Mucosa of stomach (tissue), 1 donor: ENCODE measurements around the gene MXD4.
A peak's percentile ranks its signal among the peaks of the same experiment; 100 is the strongest.
"Not testable (repeated sequence)": the region's sequence is repeated elsewhere in the genome, so short reads cannot be mapped to it uniquely, and the experiment has no call there.

Experiments used
- H3K27me3 ChIP-seq: one replicate; pipeline ENCODE4 v1.7.0; 2013; ENCODE audit warnings: mild to moderate bottlenecking, low read length; ENCODE audit not compliant: control insufficient read depth, insufficient read depth
- H3K36me3 ChIP-seq: one replicate; pipeline ENCODE4 v1.7.0; 2013; ENCODE audit warnings: low read length; ENCODE audit not compliant: control insufficient read depth, insufficient read depth
- H3K4me1 ChIP-seq: one replicate; pipeline ENCODE4 v1.7.0; 2013; ENCODE audit warnings: mild to moderate bottlenecking, low read length; ENCODE audit not compliant: control insufficient read depth, insufficient read depth
- H3K4me3 ChIP-seq: one replicate; pipeline ENCODE4 v1.7.0; 2013; ENCODE audit warnings: low read length
- H3K9ac ChIP-seq: one replicate; pipeline ENCODE4 v1.7.0; 2013; ENCODE audit warnings: mild to moderate bottlenecking, low read length, moderate library complexity
- H3K9me3 ChIP-seq: one replicate; pipeline ENCODE4 v1.7.0; 2013; ENCODE audit warnings: mild to moderate bottlenecking, low read length, moderate library complexity; ENCODE audit not compliant: control insufficient read depth
- donor health status: Pancreatic carcinoma.

MXD4 gene

GRCh38 chr4:2236944-2237666, 24.8 kb downstream of the MXD4 start:
- Histone ChIP-seq H3K9ac (no peak overlapping the region), H3K9me3 (no peaks in the 10 kb centered on the region), H3K4me3 (no peak overlapping the region), H3K27me3 (no peaks in the 10 kb centered on the region), H3K36me3 (no peaks in the 10 kb centered on the region), H3K4me1 (no peaks in the 10 kb centered on the region)

GRCh38 chr4:2231082-2231481, 30.8 kb downstream of the MXD4 start:
- no peak overlapping the region for H3K4me3 ChIP-seq
- H3K9me3 ChIP-seq, result no peaks in the 10 kb centered on the region
- H3K9ac ChIP-seq, result no peak overlapping the region
- H3K4me1 ChIP-seq, result no peaks in the 10 kb centered on the region
- no peaks in the 10 kb centered on the region for H3K36me3 ChIP-seq
- no peaks in the 10 kb centered on the region for H3K27me3 ChIP-seq

GRCh38 chr4:2226261-2226660, 35.6 kb downstream of the MXD4 start:
- H3K9me3 ChIP-seq, result no peaks in the 10 kb centered on the region
- H3K4me1 ChIP-seq, result no peaks in the 10 kb centered on the region
- H3K4me3 ChIP-seq, result no peak overlapping the region
- H3K27me3 ChIP-seq, result no peaks in the 10 kb centered on the region
- no peak overlapping the region for H3K9ac ChIP-seq
- H3K36me3 ChIP-seq, result no peaks in the 10 kb centered on the region

- no peak overlapping the region for H3K9ac ChIP-seq
- no peak overlapping the region for H3K4me3 ChIP-seq
- H3K4me1 ChIP-seq, result peaks cover 7% of the 10 kb centered on the region
- no peaks in the 10 kb centered on the region for H3K27me3 ChIP-seq
- H3K36me3 ChIP-seq, result no peaks in the 10 kb centered on the region
- no peaks in the 10 kb centered on the region for H3K9me3 ChIP-seq
Observed at GRCh38 chr4:2222838-2223237, 39.1 kb downstream of the MXD4 start.

GRCh38 chr4:2221378-2221777, 40.5 kb downstream of the MXD4 start:
- not testable (repeated sequence) for H3K4me3 ChIP-seq, H3K27me3 ChIP-seq

GRCh38 chr4:2220016-2220630, 41.8 kb downstream of the MXD4 start:
- no peak overlapping the region for H3K4me3 ChIP-seq
- H3K9ac ChIP-seq, result peak overlapping the region; percentile 41
- H3K9me3 ChIP-seq, result no peaks in the 10 kb centered on the region
- H3K36me3 ChIP-seq, result no peaks in the 10 kb centered on the region
- peaks cover 7% of the 10 kb centered on the region for H3K4me1 ChIP-seq
- no peaks in the 10 kb centered on the region for H3K27me3 ChIP-seq

More at GRCh38 chr4:2221378-2221777, 40.5 kb downstream of the MXD4 start:
- not testable (repeated sequence) for H3K36me3 ChIP-seq, H3K9me3 ChIP-seq, H3K9ac ChIP-seq, H3K4me1 ChIP-seq

- H3K9me3 ChIP-seq, result no peaks in the 10 kb centered on the region
- H3K27me3 ChIP-seq, result no peaks in the 10 kb centered on the region
- no peak overlapping the region for H3K4me3 ChIP-seq
- H3K4me1 ChIP-seq, result peaks cover 7% of the 10 kb centered on the region
- peak overlapping the region; percentile 41 for H3K9ac ChIP-seq
- no peaks in the 10 kb centered on the region for H3K36me3 ChIP-seq
Observed at GRCh38 chr4:2219233-2219760, 42.6 kb downstream of the MXD4 start.

GRCh38 chr4:2218436-2218835, 43.5 kb downstream of the MXD4 start:
- Histone ChIP-seq H3K9ac (no peak overlapping the region), H3K36me3 (no peaks in the 10 kb centered on the region), H3K27me3 (no peaks in the 10 kb centered on the region), H3K4me3 (no peak overlapping the region), H3K9me3 (no peaks in the 10 kb centered on the region), H3K4me1 (peaks cover 7% of the 10 kb centered on the region)

- H3K36me3 ChIP-seq, result no peaks in the 10 kb centered on the region
- peaks cover 7% of the 10 kb centered on the region for H3K4me1 ChIP-seq
- no peaks in the 10 kb centered on the region for H3K27me3 ChIP-seq
- H3K9me3 ChIP-seq, result no peaks in the 10 kb centered on the region
- H3K9ac ChIP-seq, result no peak overlapping the region
- no peak overlapping the region for H3K4me3 ChIP-seq
Observed at GRCh38 chr4:2217726-2218125, 44.2 kb downstream of the MXD4 start.

GRCh38 chr4:2212831-2213230, 49.1 kb downstream of the MXD4 start:
- Histone ChIP-seq H3K27me3 (no peaks in the 10 kb centered on the region), H3K4me3 (no peak overlapping the region), H3K9me3 (no peaks in the 10 kb centered on the region), H3K9ac (no peak overlapping the region), H3K4me1 (no peaks in the 10 kb centered on the region), H3K36me3 (no peaks in the 10 kb centered on the region)

GRCh38 chr4:2202789-2203188, 59.1 kb downstream of the MXD4 start:
- H3K4me3 ChIP-seq, H3K27me3 ChIP-seq, H3K36me3 ChIP-seq, H3K9me3 ChIP-seq, H3K9ac ChIP-seq, H3K4me1 ChIP-seq: not testable (repeated sequence)
